Calu3 (cell line): ENCODE measurements around the gene TAC3. TPM values are rescaled to one million over a fixed set of nuclear protein-coding genes. Genes with fewer than 3 reads are reported as not detected.
"Not testable (repeated sequence)": the region's sequence is repeated elsewhere in the genome, so short reads cannot be mapped to it uniquely, and the experiment has no call there.

Experiments
- BruUV-seq: library from RNA; stranded (reverse); fragments of 400-500 nt; replicated peaks from 2 replicates; lab custom pipeline; 2021; lab: Mats Ljungman, UMichigan
- CTCF ChIA-PET: fragments of 300-600 bp; sonication (Branson Sonifier 250); formaldehyde crosslinking; loops from one replicate; lab custom pipeline; 2022; ENCODE audit warnings: antibody characterized with exemption; lab: Charles Lee
- DNase-seq: peaks from one replicate; pipeline ENCODE4 v3.0.0; 2022
- H3K27ac Mint-ChIP-seq: one replicate; pipeline ENCODE4 v1.8.0; 2022; ENCODE audit warnings: mixed read lengths; ENCODE audit not compliant: unreplicated experiment
- H3K27me3 Mint-ChIP-seq: one replicate; pipeline ENCODE4 v1.8.0; 2022; ENCODE audit warnings: mixed read lengths; ENCODE audit not compliant: unreplicated experiment
- H3K36me3 Mint-ChIP-seq: one replicate; pipeline ENCODE4 v1.8.0; 2022; ENCODE audit warnings: mild to moderate bottlenecking, moderate library complexity, mixed read lengths; ENCODE audit not compliant: insufficient read depth, unreplicated experiment
- H3K4me1 Mint-ChIP-seq: one replicate; pipeline ENCODE4 v1.8.0; 2022; ENCODE audit warnings: mild to moderate bottlenecking, low read depth, mixed read lengths; ENCODE audit not compliant: unreplicated experiment
- H3K4me3 Mint-ChIP-seq: one replicate; pipeline ENCODE4 v1.8.0; 2022; ENCODE audit warnings: mild to moderate bottlenecking, low read depth, moderate library complexity, mixed read lengths; ENCODE audit not compliant: unreplicated experiment
- H3K9me3 Mint-ChIP-seq: one replicate; pipeline ENCODE4 v1.8.0; 2022; ENCODE audit warnings: low read depth, mixed read lengths; ENCODE audit not compliant: unreplicated experiment
- CTCF ChIP-seq: fragments of 200-600 bp; IDR thresholded peaks from one replicate; pipeline ENCODE4 v1.8.0; 2022; ENCODE audit warnings: antibody characterized with exemption; ENCODE audit not compliant: unreplicated experiment
- intact Hi-C: fragments of 100-400 bp; cut with micrococcal nuclease; formaldehyde crosslinking; loops from one replicate; pipeline ENCODE4 v1.10.0; 2022; ENCODE audit not compliant: unreplicated experiment
- total RNA-seq: library from RNA; stranded (reverse); gene quantifications from 2 replicates; pipeline ENCODE4 v1.2.3, GENCODE V29; 2022

The TAC3 gene
- total RNA-seq, 1 experiment from 2014 or later, result not detected

GRCh38 chr12:56978397-56979138 is 37.8 kb downstream of the TAC3 start:
- BruUV-seq, result no TSS peak
- no peaks in the 10 kb centered on the region for H3K4me1 Mint-ChIP-seq
- intact Hi-C loops, result no loop called here

GRCh38 chr12:56977361-56977760 is 39.0 kb downstream of the TAC3 start:
- not testable (repeated sequence) for H3K36me3 Mint-ChIP-seq, H3K27me3 Mint-ChIP-seq

More at GRCh38 chr12:56978397-56979138, 37.8 kb downstream of the TAC3 start:
- Mint-ChIP-seq H3K27ac (no peak overlapping the region), H3K36me3 (no peaks in the 10 kb centered on the region), H3K27me3 (no peaks in the 10 kb centered on the region), H3K4me3 (no peak overlapping the region), H3K9me3 (no peaks in the 10 kb centered on the region)
- no peak for DNase-seq
- no peak for TF ChIP-seq CTCF
- CTCF ChIA-PET, result no interaction called here

DNA sequence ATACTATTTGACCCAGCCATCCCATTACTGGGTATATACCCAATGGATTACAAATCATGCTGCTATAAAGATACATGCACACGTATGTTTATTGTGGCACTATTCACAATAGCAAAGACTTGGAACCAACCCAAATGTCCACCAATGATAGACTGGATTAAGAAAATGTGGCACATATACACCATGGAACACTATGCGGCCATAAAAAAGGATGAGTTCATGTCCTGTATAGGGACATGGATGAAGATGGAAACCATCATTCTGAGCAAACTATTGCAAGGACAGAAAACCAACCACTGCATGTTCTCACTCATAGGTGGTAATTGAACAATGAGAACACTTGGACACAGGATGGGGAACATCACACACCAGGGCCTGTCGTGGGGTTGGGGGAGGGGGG is 42.1 kb downstream of the TAC3 start:
- intact Hi-C loops, H3K9me3 Mint-ChIP-seq, DNase-seq, H3K36me3 Mint-ChIP-seq, H3K4me1 Mint-ChIP-seq, BruUV-seq, CTCF ChIA-PET, H3K27ac Mint-ChIP-seq, H3K4me3 Mint-ChIP-seq: not testable (repeated sequence)
- H3K27me3 Mint-ChIP-seq, result peaks cover 27% of the 10 kb centered on the region

More at GRCh38 chr12:56977361-56977760, 39.0 kb downstream of the TAC3 start:
- CTCF ChIA-PET, DNase-seq, H3K9me3 Mint-ChIP-seq, H3K4me3 Mint-ChIP-seq, H3K27ac Mint-ChIP-seq, intact Hi-C loops, H3K4me1 Mint-ChIP-seq, BruUV-seq: not testable (repeated sequence)

GRCh38 chr12:56968910-56969309 is 47.4 kb downstream of the TAC3 start:
- DNase-seq, H3K36me3 Mint-ChIP-seq, H3K4me3 Mint-ChIP-seq, intact Hi-C loops, H3K4me1 Mint-ChIP-seq, CTCF ChIA-PET, BruUV-seq, H3K27ac Mint-ChIP-seq, H3K9me3 Mint-ChIP-seq: not testable (repeated sequence)
- H3K27me3 Mint-ChIP-seq, result peaks cover 43% of the 10 kb centered on the region

GRCh38 chr12:56965997-56966642 is 50.2 kb downstream of the TAC3 start:
- H3K27ac Mint-ChIP-seq, DNase-seq, H3K4me3 Mint-ChIP-seq, BruUV-seq, H3K4me1 Mint-ChIP-seq, intact Hi-C loops, CTCF ChIA-PET, H3K36me3 Mint-ChIP-seq, H3K9me3 Mint-ChIP-seq: not testable (repeated sequence)
- peaks cover 42% of the 10 kb centered on the region for H3K27me3 Mint-ChIP-seq

DNA sequence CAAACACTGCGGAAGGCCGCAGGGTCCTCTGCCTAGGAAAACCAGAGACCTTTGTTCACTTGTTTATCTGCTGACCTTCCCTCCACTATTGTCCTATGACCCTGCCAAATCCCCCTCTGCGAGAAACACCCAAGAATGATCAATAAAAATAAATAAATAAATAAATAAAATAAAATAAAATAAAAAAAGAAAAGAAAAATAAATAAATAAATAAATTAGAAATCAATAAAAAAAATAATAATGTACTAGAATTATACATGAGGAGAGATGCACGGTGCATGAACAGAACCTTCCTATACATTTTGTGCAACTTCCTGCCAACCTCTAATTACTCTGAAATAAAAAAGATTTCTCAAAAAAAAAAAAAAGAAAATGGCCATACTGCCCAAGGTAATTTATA is 51.2 kb downstream of the TAC3 start:
- H3K36me3 Mint-ChIP-seq, H3K4me1 Mint-ChIP-seq, H3K4me3 Mint-ChIP-seq, H3K9me3 Mint-ChIP-seq, CTCF ChIA-PET, H3K27ac Mint-ChIP-seq, BruUV-seq, intact Hi-C loops, DNase-seq: not testable (repeated sequence)
- peaks cover 42% of the 10 kb centered on the region for H3K27me3 Mint-ChIP-seq

DNA sequence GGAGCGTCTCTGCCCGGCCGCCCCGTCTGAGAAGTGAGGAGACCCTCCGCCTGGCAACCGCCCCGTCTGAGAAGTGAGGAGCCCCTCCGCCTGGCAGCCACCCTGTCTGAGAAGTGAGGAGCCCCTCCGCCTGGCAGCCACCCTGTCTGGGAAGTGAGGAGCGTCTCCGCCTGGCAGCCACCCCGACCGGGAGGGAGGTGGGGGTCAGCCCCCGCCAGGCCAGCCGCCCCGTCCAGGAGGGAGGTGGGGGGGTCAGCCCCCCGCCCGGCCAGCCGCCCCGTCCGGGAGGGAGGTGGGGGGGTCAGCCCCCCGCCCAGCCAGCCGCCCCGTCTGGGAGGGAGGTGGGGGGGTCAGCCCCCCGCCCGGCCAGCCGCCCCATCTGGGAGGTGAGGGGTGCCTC is 52.8 kb downstream of the TAC3 start:
- H3K4me3 Mint-ChIP-seq, H3K9me3 Mint-ChIP-seq, CTCF ChIA-PET, BruUV-seq, H3K4me1 Mint-ChIP-seq, H3K36me3 Mint-ChIP-seq, H3K27ac Mint-ChIP-seq, DNase-seq, intact Hi-C loops: not testable (repeated sequence)
- H3K27me3 Mint-ChIP-seq, result peaks cover 40% of the 10 kb centered on the region

- CTCF ChIA-PET, H3K27ac Mint-ChIP-seq, H3K4me3 Mint-ChIP-seq, intact Hi-C loops, H3K36me3 Mint-ChIP-seq, DNase-seq, H3K9me3 Mint-ChIP-seq, BruUV-seq, H3K4me1 Mint-ChIP-seq: not testable (repeated sequence)
- peaks cover 43% of the 10 kb centered on the region for H3K27me3 Mint-ChIP-seq
These were observed 54.1 kb downstream of the TAC3 start for GRCh38 chr12:56962247-56962646.
